ENCODE results near the gene NCEH1. TPM values are rescaled to one million over a fixed set of nuclear protein-coding genes. Genes with fewer than 3 reads are reported as not detected.

The NCEH1 gene
- total RNA-seq, 2 experiments from 2014 or later, result 0.33 to 0.50 TPM

- Mint-ChIP-seq H3K4me1 (ENCODE audit: low read depth) (peaks cover 10% of the 10 kb centered on the region), H3K27ac (no peak overlapping the region), H3K27me3 (no peaks in the 10 kb centered on the region), H3K9me3 (no peaks in the 10 kb centered on the region), H3K36me3 (ENCODE audit: low read depth) (no peaks in the 10 kb centered on the region), H3K4me3 (no peak overlapping the region)
- no peak for TF ChIP-seq CTCF (IDR thresholded peaks at IDR 0.05)
- CTCF ChIA-PET, result no interaction called here
- H3K9me3 ChIP-seq (ENCODE audit: control insufficient read depth in 1 of 2, insufficient read depth in 1 of 2, low read length in 2 of 2), result no peaks in the 10 kb centered on the region
- no peaks in the 10 kb centered on the region for H3K4me1 ChIP-seq (ENCODE audit: insufficient read depth, low read length)
- ATAC-seq (ENCODE audit: poor library complexity) (no peak), DNase-seq (peak in 1 of 14 experiments; percentile 9)
- POLR2A ChIA-PET, result no interaction called here
- intact Hi-C loops (cut with DNase I, micrococcal nuclease), result no loop called here
- H3K27ac ChIP-seq (ENCODE audit: low read depth in 1 of 2, low read length in 2 of 2), result no peak overlapping the region
- H3K27me3 ChIP-seq (ENCODE audit: control insufficient read depth in 1 of 2, insufficient read depth in 2 of 2, low read length in 2 of 2), result no peaks in the 10 kb centered on the region
- H3K36me3 ChIP-seq (ENCODE audit: insufficient read depth, low read length), result no peaks in the 10 kb centered on the region
- H3K4me3 ChIP-seq (ENCODE audit: low read length), result no peak overlapping the region
These were observed 9.1 kb downstream of the NCEH1 start for GRCh38 chr3:172701751-172702150.

DNA sequence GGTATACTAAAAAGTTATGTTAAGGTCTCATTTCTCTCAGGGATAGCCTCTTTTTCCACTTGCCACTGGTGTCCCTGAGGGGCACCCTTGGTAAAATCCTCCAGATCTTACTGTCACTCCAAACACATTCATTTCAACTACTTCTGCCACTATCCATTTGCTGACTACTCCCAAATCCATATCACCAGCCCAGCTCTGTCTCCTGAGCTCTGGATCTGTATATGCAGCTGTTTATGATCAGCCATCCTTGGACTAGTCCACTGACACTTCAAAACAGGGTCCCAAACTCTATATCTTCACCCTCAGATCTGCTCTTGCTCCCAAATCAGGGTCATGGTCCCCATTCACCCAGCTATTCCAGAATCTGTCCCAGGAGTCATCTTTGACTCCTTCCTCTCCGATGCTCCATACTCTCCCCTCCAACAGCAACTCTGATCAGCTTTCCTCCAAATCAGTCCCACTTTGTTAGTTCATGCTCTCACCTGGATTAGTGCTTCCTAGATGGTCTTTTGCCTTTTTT is 9.9 kb downstream of the NCEH1 start:
- H3K27ac ChIP-seq (ENCODE audit: low read depth in 1 of 2, low read length in 2 of 2), result no peak overlapping the region
- Mint-ChIP-seq H3K36me3 (ENCODE audit: low read depth) (no peaks in the 10 kb centered on the region), H3K27ac (no peak overlapping the region), H3K4me1 (ENCODE audit: low read depth) (peaks cover 10% of the 10 kb centered on the region), H3K9me3 (no peaks in the 10 kb centered on the region), H3K4me3 (no peak overlapping the region), H3K27me3 (no peaks in the 10 kb centered on the region)
- TF ChIP-seq CTCF (IDR thresholded peaks at IDR 0.05), result no peak
- H3K27me3 ChIP-seq (ENCODE audit: control insufficient read depth in 1 of 2, insufficient read depth in 2 of 2, low read length in 2 of 2), result no peaks in the 10 kb centered on the region
- DNase-seq, result no peak
- no peaks in the 10 kb centered on the region for H3K9me3 ChIP-seq (ENCODE audit: control insufficient read depth in 1 of 2, insufficient read depth in 1 of 2, low read length in 2 of 2)
- ChIA-PET CTCF (no interaction called here), POLR2A (interaction anchor here (0.5 kb wide), 1 partner anchor 36 kb away, joined by 3 read pairs; no protein-coding TSS in a partner anchor)
- intact Hi-C loops (cut with DNase I, micrococcal nuclease), result no loop called here
- no peaks in the 10 kb centered on the region for H3K36me3 ChIP-seq (ENCODE audit: insufficient read depth, low read length)
- no peaks in the 10 kb centered on the region for H3K4me1 ChIP-seq (ENCODE audit: insufficient read depth, low read length)
- H3K4me3 ChIP-seq (ENCODE audit: low read length), result no peak overlapping the region
- ATAC-seq (ENCODE audit: poor library complexity), result no peak

DNA sequence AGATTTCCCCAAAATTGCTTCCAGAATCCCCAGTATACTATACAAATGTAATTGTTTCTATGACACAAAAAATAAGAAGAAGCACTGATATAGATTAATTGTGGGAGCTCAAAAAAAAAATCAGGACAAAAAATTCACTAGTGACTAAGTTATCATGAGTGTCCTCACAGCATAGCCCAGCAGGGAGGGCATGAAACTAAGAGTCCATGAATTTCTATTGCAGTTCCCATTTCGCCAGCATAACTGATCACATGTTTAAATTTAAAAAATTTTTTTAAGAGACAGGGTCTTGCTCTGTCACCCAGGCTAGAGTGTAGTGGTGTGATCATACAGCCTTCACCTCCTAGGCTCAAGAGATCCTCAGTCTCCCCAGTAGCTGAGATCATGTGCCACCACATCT is 10.6 kb downstream of the NCEH1 start:
- H3K9me3 Mint-ChIP-seq, result no peaks in the 10 kb centered on the region
- Histone ChIP-seq H3K27me3 (ENCODE audit: control insufficient read depth in 1 of 2, insufficient read depth in 2 of 2, low read length in 2 of 2) (no peaks in the 10 kb centered on the region), H3K4me3 (ENCODE audit: low read length) (no peak overlapping the region), H3K9me3 (ENCODE audit: control insufficient read depth in 1 of 2, insufficient read depth in 1 of 2, low read length in 2 of 2) (no peaks in the 10 kb centered on the region), H3K27ac (ENCODE audit: low read depth in 1 of 2, low read length in 2 of 2) (no peak overlapping the region), H3K4me1 (ENCODE audit: insufficient read depth, low read length) (no peaks in the 10 kb centered on the region), H3K36me3 (ENCODE audit: insufficient read depth, low read length) (no peaks in the 10 kb centered on the region)
- no peaks in the 10 kb centered on the region for H3K36me3 Mint-ChIP-seq (ENCODE audit: low read depth)
- H3K27ac Mint-ChIP-seq, result no peak overlapping the region
- TF ChIP-seq CTCF (IDR thresholded peaks at IDR 0.05), result no peak
- H3K27me3 Mint-ChIP-seq, result no peaks in the 10 kb centered on the region
- no peak for DNase-seq
- H3K4me1 Mint-ChIP-seq (ENCODE audit: low read depth), result peaks cover 9% of the 10 kb centered on the region
- ATAC-seq (ENCODE audit: poor library complexity), result no peak
- intact Hi-C loops (cut with DNase I, micrococcal nuclease), result no loop called here
- no peak overlapping the region for H3K4me3 Mint-ChIP-seq
- ChIA-PET POLR2A (no interaction called here), CTCF (no interaction called here)
